Kidney (tissue), 14 donors: ENCODE measurements around the gene MAPRE3. TPM values are rescaled to one million over a fixed set of nuclear protein-coding genes. Genes with fewer than 3 reads are reported as not detected.

Experiments used
- DNase-seq, 5 donors: peaks; one replicate each; pipeline ENCODE4 v3.0.0-alpha.2; 2013 to 2020
- FAIRE-seq: peaks from 2 replicates; lab custom pipeline; 2012; peaks lifted over from hg19 to GRCh38; lab: Jason Lieb, UNC
- H3K27ac ChIP-seq, 2 donors: one replicate each; pipeline ENCODE4 v1.7.0; 2013; ENCODE audit warnings: low read depth in 2 of 2, low read length in 2 of 2, inconsistent platforms in 1 of 2
- H3K27me3 ChIP-seq: one replicate; pipeline ENCODE4 v1.7.1; 2013; ENCODE audit warnings: low read length, inconsistent platforms; ENCODE audit not compliant: control insufficient read depth, insufficient read depth
- H3K36me3 ChIP-seq, 3 donors: one replicate each; pipeline versions ENCODE4 v1.7.0 to v1.7.1; 2013; ENCODE audit warnings: low read length in 3 of 3, control low read depth in 1 of 3, inconsistent platforms in 1 of 3; ENCODE audit not compliant: insufficient read depth in 3 of 3, control insufficient read depth in 2 of 3
- H3K4me1 ChIP-seq, 3 donors: one replicate each; pipeline versions ENCODE4 v1.7.0 to v1.7.1; 2013; ENCODE audit warnings: low read length in 3 of 3, inconsistent platforms in 1 of 3, low read depth in 1 of 3; ENCODE audit not compliant: control insufficient read depth in 2 of 3, insufficient read depth in 2 of 3
- H3K4me3 ChIP-seq, 3 donors: one replicate each; pipeline versions ENCODE4 v1.7.0 to v1.8.1; 2013; ENCODE audit warnings: low read length in 3 of 3, control low read depth in 1 of 3, inconsistent platforms in 1 of 3
- H3K9ac ChIP-seq, 3 donors: one replicate each; pipeline versions ENCODE4 v1.7.0 to v1.7.1; 2013; ENCODE audit warnings: low read length in 3 of 3, control low read depth in 1 of 3, inconsistent platforms in 1 of 3
- H3K9me3 ChIP-seq, 3 donors: one replicate each; pipeline versions ENCODE4 v1.7.0 to v1.7.1; 2013; ENCODE audit warnings: low read length in 3 of 3, control low read depth in 1 of 3, inconsistent platforms in 1 of 3; ENCODE audit not compliant: control insufficient read depth in 2 of 3, insufficient read depth in 1 of 3
- CTCF ChIP-seq: IDR thresholded peaks from 3 replicates; pipeline ENCODE4 v1.5.1; 2012; ENCODE audit warnings: mild to moderate bottlenecking, moderate library complexity, borderline replicate concordance; ENCODE audit not compliant: insufficient read depth; ENCODE audit errors: extremely low read depth
- intact Hi-C: fragments of 100-400 bp; cut with DNase I; formaldehyde crosslinking; loops from one replicate; pipeline ENCODE4 v1.11.1; 2022
- polyA plus RNA-seq: library from polyadenylated mRNA; stranded (reverse); fragments of 350-450 nt; fragmentation: Illumina TruSeq; extraction: RNeasy Lipid Tissue Mini Kit (QIAGEN cat#74804); gene quantifications from one replicate; pipeline ENCODE4 v1.2.3, GENCODE V29; 2014; ENCODE audit warnings: low read depth, low replicate concordance; ENCODE audit not compliant: insufficient read depth
- total RNA-seq: library from RNA; stranded (reverse); fragmentation: NEBNext Ultra II Directional; extraction: Animal tissue kit (Norgen Biotek cat#: 25700); gene quantifications from one replicate; pipeline ENCODE4 v1.2.1, GENCODE V29; 2021
- donor health status: control.
- donor health status: control.
- donor health status: control.
- donor health status: control.
- donor health status: control.
- donor health status: DM: yes; HTN: yes; CAD: no.
- donor health status: Normal renal cell carcinoma (clear cell type).

The MAPRE3 gene
- total and polyA plus RNA-seq, 2 donors from 2014 or later: 17.9 to 49.6 TPM

GRCh38 chr2:26932974-26933373 lies 37.5 kb upstream of the MAPRE3 start:
- Histone ChIP-seq H3K9ac (no peak overlapping the region), H3K4me3 (no peak overlapping the region), H3K36me3 (no peaks in the 10 kb centered on the region), H3K4me1 (no peaks in the 10 kb centered on the region), H3K27me3 (no peaks in the 10 kb centered on the region), H3K9me3 (no peaks in the 10 kb centered on the region), H3K27ac (no peak overlapping the region)
- peak in 1 of 5 donors; percentile 1 for DNase-seq
- FAIRE-seq: no peak
- TF ChIP-seq CTCF: no peak
- intact Hi-C loops: no loop called here

DNA sequence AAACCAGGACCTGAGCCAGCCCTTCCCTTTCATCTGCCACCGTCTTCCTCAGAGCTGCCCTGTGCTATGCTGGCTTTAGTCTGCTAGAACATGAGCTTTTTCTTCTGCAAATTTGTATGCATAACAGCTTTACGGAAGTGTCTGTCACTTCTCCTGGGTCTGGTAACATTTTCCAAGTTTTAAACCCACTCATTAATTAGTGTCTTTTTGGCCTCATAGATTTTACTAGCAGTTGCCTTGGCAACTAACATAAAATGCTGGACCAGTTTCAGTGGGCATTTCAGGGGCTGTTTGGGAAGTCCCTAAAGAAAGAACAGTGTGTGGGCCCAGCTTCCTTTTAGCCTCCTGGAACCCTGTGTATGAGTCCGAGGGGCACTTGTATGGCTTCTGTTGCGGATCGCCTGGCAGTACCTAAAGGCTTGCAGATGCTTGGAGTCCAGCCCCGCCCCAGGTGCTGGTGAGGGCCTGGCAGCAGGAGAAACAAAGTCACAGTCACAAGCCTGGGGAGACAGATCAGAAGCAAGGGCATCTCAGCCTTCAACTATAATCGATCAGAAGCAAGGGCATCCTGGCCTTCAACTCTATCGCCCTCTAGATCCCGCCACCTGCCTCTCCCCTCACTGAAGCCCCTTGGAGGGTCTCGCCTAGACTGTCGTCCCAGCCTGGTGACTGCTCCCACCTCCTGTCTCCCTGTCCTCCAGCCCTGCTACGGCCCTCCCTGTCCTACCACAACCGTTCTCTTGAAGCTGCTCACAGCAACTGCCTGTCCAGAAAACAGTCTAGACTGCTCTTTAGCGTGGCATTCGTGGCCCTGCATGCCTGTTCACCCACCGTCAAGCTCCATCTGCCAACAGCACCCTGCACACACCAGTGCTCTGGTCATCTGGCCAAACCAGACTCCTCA lies 36.8 kb upstream of the MAPRE3 start:
- peak in 1 of 5 donors; percentile 6 for DNase-seq
- Histone ChIP-seq H3K27me3 (no peaks in the 10 kb centered on the region), H3K27ac (no peak overlapping the region), H3K4me3 (no peak overlapping the region), H3K9me3 (no peaks in the 10 kb centered on the region), H3K9ac (no peak overlapping the region), H3K36me3 (no peaks in the 10 kb centered on the region), H3K4me1 (no peaks in the 10 kb centered on the region)
- intact Hi-C loops: no loop called here
- TF ChIP-seq CTCF: no peak
- FAIRE-seq: no peak

DNA sequence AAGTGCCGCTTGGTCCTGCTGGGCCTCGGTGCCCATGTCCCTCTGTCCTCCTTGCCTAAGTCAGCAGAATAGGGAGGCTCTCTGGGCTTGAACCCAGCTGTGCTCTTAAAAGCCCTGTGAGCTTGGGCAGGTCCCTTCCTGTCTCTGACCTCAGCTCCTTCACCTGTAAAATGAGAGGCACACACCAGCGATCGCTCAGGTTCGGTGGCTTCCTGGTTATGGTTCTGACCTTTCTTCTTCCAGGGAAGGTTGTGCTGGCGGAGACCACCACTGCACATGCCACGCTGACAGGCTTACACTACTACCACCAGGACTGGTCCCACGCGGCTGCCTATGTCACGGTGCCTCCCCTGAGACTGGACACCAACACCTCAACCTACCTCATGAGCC lies 36.1 kb upstream of the MAPRE3 start:
- no peaks in the 10 kb centered on the region for H3K9me3 ChIP-seq
- intact Hi-C loops: no loop called here
- no peak overlapping the region for H3K27ac ChIP-seq
- no peak for TF ChIP-seq CTCF
- DNase-seq: peak in 1 of 5 donors; percentile 1
- H3K36me3 ChIP-seq: no peaks in the 10 kb centered on the region
- no peak overlapping the region for H3K4me3 ChIP-seq
- FAIRE-seq: no peak
- no peak overlapping the region for H3K9ac ChIP-seq
- H3K27me3 ChIP-seq: no peaks in the 10 kb centered on the region
- H3K4me1 ChIP-seq: no peaks in the 10 kb centered on the region
